DMS 273 (cell line): ENCODE data around the gene POLR2C.
"Not testable (repeated sequence)": the region's sequence is repeated elsewhere in the genome, so short reads cannot be mapped to it uniquely, and the experiment has no call there.

ENCODE experiments used
- DNase-seq: peaks from one replicate; lab custom pipeline; 2025; ENCODE audit not compliant: unreplicated experiment; lab: John Stamatoyannopoulos, UW

The POLR2C gene

GRCh38 chr16:57462209-57462977, at the start of gene POLR2C:
Gene POLR2C (plus strand): TSS chr16:57462679. CDS start chr16:57462725, 46 bp downstream.
- peak; percentile 96 for DNase-seq

DNA sequence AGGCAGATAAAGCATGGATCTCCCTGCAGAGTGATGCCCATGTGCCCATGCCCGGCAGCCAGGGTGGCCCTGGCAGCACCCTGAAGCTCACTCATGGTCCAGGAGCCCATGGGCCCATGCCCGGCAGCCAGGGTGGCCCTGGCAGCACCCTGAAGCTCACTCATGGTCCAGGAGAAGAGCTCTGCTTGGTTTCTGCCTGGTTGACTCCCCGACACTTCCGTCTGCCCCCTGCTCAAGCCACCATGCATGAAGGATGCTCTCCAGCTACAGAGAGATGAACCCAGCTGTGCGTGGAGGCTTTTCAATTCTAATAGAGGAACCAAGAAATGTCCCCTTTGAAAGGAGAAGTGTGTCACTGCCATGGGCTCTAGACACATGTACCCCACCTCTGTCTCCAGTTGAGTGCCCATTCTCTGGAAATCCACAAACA, 49.2 kb upstream of the POLR2C start:
- DNase-seq, result no peak

- no peak for DNase-seq
Observed at GRCh38 chr16:57413733-57414132, 48.7 kb upstream of the POLR2C start.

- DNase-seq, result no peak
Observed at GRCh38 chr16:57416084-57416483, 46.4 kb upstream of the POLR2C start.

- DNase-seq, result no peak
Observed at GRCh38 chr16:57419506-57419905, 43.0 kb upstream of the POLR2C start.

GRCh38 chr16:57422026-57422944, 40.2 kb upstream of the POLR2C start:
- DNase-seq, result peak; percentile 87

GRCh38 chr16:57423152-57423551, 39.3 kb upstream of the POLR2C start:
- DNase-seq, result no peak

DNA sequence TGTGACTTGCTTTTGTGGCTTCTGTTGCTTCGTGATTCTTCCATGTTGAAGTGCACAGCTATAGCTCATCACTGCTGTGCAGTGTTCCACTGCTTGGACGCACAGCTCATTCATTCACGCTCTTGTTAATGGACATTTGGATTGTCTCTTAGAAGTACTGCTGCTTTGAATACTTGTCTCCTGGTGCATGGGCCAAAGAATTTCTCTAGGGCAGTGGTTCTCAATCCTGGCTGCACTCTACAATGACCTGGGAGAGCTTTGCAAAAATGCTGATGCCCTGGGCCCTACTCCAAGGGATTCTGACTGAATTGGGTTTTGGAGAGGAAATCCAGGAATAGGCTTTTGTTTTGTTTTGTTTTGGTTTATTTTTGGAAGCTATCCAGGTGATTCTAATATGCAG, 37.9 kb upstream of the POLR2C start:
- DNase-seq, result no peak

DNA sequence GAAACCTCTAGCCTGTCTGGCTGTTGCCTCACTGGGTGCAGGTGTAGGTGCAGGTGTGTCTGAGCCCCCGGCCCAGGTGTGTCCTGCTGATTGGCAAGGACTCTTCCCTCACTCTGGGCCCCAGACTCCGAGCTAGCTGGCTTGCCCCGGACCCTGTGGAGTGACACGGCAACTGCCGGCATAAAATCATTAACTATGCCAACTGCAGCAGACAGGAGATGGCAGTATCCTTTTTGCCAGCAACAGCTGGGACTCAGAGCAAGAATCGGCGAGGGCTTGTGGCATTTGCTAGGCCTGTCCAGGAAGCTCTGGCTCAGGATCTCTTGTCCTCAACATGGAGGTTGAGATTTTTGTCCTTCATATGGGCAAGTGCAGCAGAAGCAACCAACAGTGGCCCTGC, 36.1 kb upstream of the POLR2C start:
- peak; percentile 20 for DNase-seq

- DNase-seq, result no peak
Observed at GRCh38 chr16:57427307-57427706, 35.2 kb upstream of the POLR2C start.

GRCh38 chr16:57427824-57428223, 34.7 kb upstream of the POLR2C start:
- DNase-seq, result no peak

DNA sequence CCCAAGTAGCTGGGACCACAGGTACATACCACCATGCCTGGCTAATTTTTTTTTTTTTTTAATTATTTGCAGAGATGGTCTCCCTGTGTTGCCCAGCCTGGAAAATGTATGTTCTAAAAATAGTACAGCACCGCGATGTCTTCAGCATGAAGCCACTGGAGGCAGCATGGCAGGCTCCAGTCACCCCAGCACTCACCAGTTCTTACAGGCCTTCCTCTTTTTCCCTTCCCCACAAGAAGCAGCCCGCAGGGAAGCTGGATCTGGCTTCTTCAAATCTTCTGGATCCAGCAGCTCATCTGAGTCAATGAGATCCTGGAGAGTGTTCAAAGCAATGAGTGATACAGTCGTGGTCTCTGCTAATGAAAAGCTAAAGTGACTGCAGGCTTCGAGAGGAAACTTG, 31.5 kb upstream of the POLR2C start:
- DNase-seq, result no peak

- DNase-seq, result no peak
Observed at GRCh38 chr16:57432505-57432904, 30.0 kb upstream of the POLR2C start.

DNA sequence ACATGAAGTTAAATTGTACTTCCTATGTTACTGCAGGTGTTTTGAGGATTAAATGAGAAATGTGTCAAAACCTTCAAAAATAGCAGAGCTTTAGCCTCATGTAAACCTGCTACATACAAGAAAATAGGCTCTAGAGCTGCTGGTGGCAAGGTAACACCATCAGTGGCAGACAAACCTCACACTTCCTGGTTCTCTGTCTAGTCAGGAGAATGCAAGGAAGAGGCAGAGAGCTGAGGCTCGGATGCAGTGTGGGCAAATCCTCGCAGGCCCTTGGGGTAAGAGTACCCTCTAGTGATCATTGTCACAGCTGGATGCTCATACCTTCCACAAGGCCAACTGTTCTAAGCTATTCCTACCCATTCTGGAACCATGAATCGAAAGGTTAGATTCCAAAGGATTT, 29.5 kb upstream of the POLR2C start:
- no peak for DNase-seq

- no peak for DNase-seq
Observed at GRCh38 chr16:57434003-57434402, 28.5 kb upstream of the POLR2C start.

GRCh38 chr16:57435838-57436237, 26.6 kb upstream of the POLR2C start:
- no peak for DNase-seq

GRCh38 chr16:57439947-57440346, 22.5 kb upstream of the POLR2C start:
- not testable (repeated sequence) for DNase-seq

DNA sequence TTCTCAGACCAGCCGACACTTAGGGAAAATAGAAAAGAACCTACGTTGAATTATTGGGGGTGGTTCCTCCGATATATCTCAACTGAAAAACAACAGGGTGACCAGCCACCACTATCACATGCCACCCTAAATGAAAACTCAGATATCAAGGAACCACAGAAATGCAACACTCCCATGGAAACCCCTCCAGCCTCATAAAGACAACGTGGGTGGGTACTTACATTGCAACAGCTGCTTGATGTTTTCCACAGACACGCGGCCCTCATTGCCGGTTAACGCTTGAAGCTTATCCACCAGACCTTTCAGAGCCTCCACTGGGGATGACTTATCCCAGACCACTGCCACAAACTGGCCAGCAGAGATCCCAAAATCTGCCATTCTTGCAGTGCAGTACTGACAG, 21.9 kb upstream of the POLR2C start:
- DNase-seq, result not testable (repeated sequence)

DNA sequence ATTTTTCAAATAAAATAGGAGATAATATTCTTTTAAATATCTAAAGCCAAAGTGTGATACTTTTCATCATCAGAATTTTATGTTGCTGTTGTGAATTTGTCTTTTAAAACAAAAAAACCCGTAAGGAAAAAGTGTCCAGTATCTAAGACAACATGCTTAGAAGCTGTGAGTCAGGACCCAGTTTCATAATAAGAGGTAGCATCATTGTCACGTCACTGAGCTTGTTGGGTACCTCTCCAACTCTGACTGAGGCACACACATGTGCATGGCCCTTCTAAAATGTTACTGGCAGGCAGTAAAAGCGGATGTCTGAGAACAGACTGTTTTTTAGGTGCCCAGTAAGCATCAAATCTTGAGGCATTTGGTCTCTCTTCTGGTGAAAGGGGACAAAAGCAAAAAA, 17.8 kb upstream of the POLR2C start:
- DNase-seq, result no peak

DNA sequence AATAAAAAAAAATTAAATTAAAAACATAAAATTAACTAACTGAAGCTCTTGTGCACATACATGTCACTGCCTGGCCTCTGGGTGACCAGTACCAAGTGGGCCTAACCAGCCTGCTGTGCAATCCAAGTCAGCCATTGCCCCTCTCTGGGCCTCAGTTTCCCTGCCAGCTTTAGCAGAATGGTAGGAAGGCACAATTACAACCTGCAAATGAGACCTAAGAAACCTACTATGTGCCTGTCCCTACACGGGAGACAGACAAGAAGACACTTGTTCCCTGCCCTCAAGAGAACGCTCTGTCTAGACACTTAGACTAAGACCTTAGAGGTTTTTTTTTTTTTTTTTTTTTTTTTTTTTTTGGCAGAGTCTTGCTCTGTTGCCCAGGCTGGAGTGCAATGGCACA, 17.0 kb upstream of the POLR2C start:
- no peak for DNase-seq

- DNase-seq, result peak; percentile 74
Observed at GRCh38 chr16:57446531-57447185, 15.8 kb upstream of the POLR2C start.
